Fibroblast of villous mesenchyme (primary cell): ENCODE results near the gene RHOV. TPM values are rescaled to one million over a fixed set of nuclear protein-coding genes. Genes with fewer than 3 reads are reported as not detected.

ENCODE experiments used
- DNase-seq: peaks from one replicate; pipeline ENCODE4 v3.0.0-alpha.2; 2010; ENCODE audit warnings: low read depth
- H3K4me3 ChIP-seq: 2 replicates; pipeline ENCODE4 v1.5.1; 2011; ENCODE audit warnings: low read depth, mild to moderate bottlenecking, low read length
- CTCF ChIP-seq: IDR thresholded peaks from 2 replicates; pipeline ENCODE4 v1.5.1; 2012; ENCODE audit warnings: low read depth, mild to moderate bottlenecking, low read length; ENCODE audit not compliant: insufficient read depth
- total RNA-seq: library from RNA; depleted of rRNA; stranded (reverse); fragments of >200 nt; gene quantifications from 2 replicates; pipeline ENCODE4 v1.2.3, GENCODE V29; 2012

The RHOV gene
- total RNA-seq, 1 donor = not detected

GRCh38 chr15:40832903-40833302 lies 41.1 kb downstream of the RHOV start:
- no peak for TF ChIP-seq CTCF
- H3K4me3 ChIP-seq = no peak overlapping the region
- DNase-seq = no peak

- no peak for DNase-seq
- no peak overlapping the region for H3K4me3 ChIP-seq
- no peak for TF ChIP-seq CTCF
These were observed 42.2 kb downstream of the RHOV start for GRCh38 chr15:40831861-40832260.

- no peak overlapping the region for H3K4me3 ChIP-seq
- TF ChIP-seq CTCF = no peak
These were observed 43.1 kb downstream of the RHOV start for GRCh38 chr15:40830884-40831283.

GRCh38 chr15:40829115-40829514 lies 44.9 kb downstream of the RHOV start:
- TF ChIP-seq CTCF = no peak
- no peak for DNase-seq
- no peak overlapping the region for H3K4me3 ChIP-seq

More at GRCh38 chr15:40830884-40831283, 43.1 kb downstream of the RHOV start:
- DNase-seq = no peak

GRCh38 chr15:40828447-40829036 lies 45.5 kb downstream of the RHOV start, which contains the start of gene PPP1R14D:
Gene PPP1R14D, minus strand, starts transcription at chr15:40828708. Its CDS starts 67 bp downstream, at chr15:40828641.
- TF ChIP-seq CTCF = no peak
- no peak for DNase-seq
- no peak within 1 kb of the TSS for H3K4me3 ChIP-seq

GRCh38 chr15:40826423-40827075 lies 47.5 kb downstream of the RHOV start:
- no peak for DNase-seq
- H3K4me3 ChIP-seq = no peak overlapping the region
- no peak for TF ChIP-seq CTCF
